ENCODE data around the gene KCMF1.

KCMF1 gene

GRCh38 chr2:85019121-85019520 lies 48.2 kb downstream of the KCMF1 start:
- in situ Hi-C loops (cut with MboI; ENCODE audit: low sequenced_read_pairs): no loop called here

- in situ Hi-C loops (cut with MboI; ENCODE audit: low sequenced_read_pairs): no loop called here
Observed at GRCh38 chr2:85022232-85022631, 51.3 kb downstream of the KCMF1 start.

- in situ Hi-C loops (cut with MboI; ENCODE audit: low sequenced_read_pairs): no loop called here
Observed at GRCh38 chr2:85024372-85025047, 53.5 kb downstream of the KCMF1 start.

GRCh38 chr2:85032621-85033020 lies 61.7 kb downstream of the KCMF1 start:
- in situ Hi-C loops (cut with MboI; ENCODE audit: low sequenced_read_pairs): no loop called here

GRCh38 chr2:85033388-85033787 lies 62.4 kb downstream of the KCMF1 start:
- in situ Hi-C loops (cut with MboI; ENCODE audit: low sequenced_read_pairs): no loop called here

GRCh38 chr2:85034158-85034557 lies 63.2 kb downstream of the KCMF1 start:
- in situ Hi-C loops (cut with MboI; ENCODE audit: low sequenced_read_pairs): no loop called here

- in situ Hi-C loops (cut with MboI; ENCODE audit: low sequenced_read_pairs): no loop called here
Observed at GRCh38 chr2:85037622-85038021, 66.7 kb downstream of the KCMF1 start.

- in situ Hi-C loops (cut with MboI; ENCODE audit: low sequenced_read_pairs): no loop called here
Observed at GRCh38 chr2:85042330-85042729, 71.4 kb downstream of the KCMF1 start.

GRCh38 chr2:85048534-85048933 lies 77.6 kb downstream of the KCMF1 start:
- in situ Hi-C loops (cut with MboI; ENCODE audit: low sequenced_read_pairs): no loop called here

- in situ Hi-C loops (cut with MboI; ENCODE audit: low sequenced_read_pairs): no loop called here
Observed at GRCh38 chr2:85049236-85049635, 78.3 kb downstream of the KCMF1 start.

- in situ Hi-C loops (cut with MboI; ENCODE audit: low sequenced_read_pairs): loop anchor here (25.0 kb wide), 1 partner anchor 233 kb away; no protein-coding TSS in a partner anchor
Observed at GRCh38 chr2:85053802-85054201, 82.8 kb downstream of the KCMF1 start.

- in situ Hi-C loops (cut with MboI; ENCODE audit: low sequenced_read_pairs): loop anchor here (25.0 kb wide), 1 partner anchor 230 kb away; no protein-coding TSS in a partner anchor
Observed at GRCh38 chr2:85057226-85057962, 86.4 kb downstream of the KCMF1 start.

- in situ Hi-C loops (cut with MboI; ENCODE audit: low sequenced_read_pairs): loop anchor here (25.0 kb wide), 1 partner anchor 225 kb away; no protein-coding TSS in a partner anchor
Observed at GRCh38 chr2:85061896-85062295, 90.9 kb downstream of the KCMF1 start.

GRCh38 chr2:85062565-85062964 lies 91.6 kb downstream of the KCMF1 start:
- in situ Hi-C loops (cut with MboI; ENCODE audit: low sequenced_read_pairs): loop anchor here (25.0 kb wide), 1 partner anchor 225 kb away; no protein-coding TSS in a partner anchor

- in situ Hi-C loops (cut with MboI; ENCODE audit: low sequenced_read_pairs): loop anchor here (25.0 kb wide), 1 partner anchor 223 kb away; no protein-coding TSS in a partner anchor
Observed at GRCh38 chr2:85063981-85064599, 93.1 kb downstream of the KCMF1 start.

- in situ Hi-C loops (cut with MboI; ENCODE audit: low sequenced_read_pairs): loop anchor here (25.0 kb wide), 1 partner anchor 222 kb away; no protein-coding TSS in a partner anchor
Observed at GRCh38 chr2:85064927-85065577, 94.1 kb downstream of the KCMF1 start.

GRCh38 chr2:85066006-85066740 lies 95.2 kb downstream of the KCMF1 start:
- in situ Hi-C loops (cut with MboI; ENCODE audit: low sequenced_read_pairs): loop anchor here (25.0 kb wide), 1 partner anchor 221 kb away; no protein-coding TSS in a partner anchor

- in situ Hi-C loops (cut with MboI; ENCODE audit: low sequenced_read_pairs): loop anchor here (25.0 kb wide), 1 partner anchor 220 kb away; no protein-coding TSS in a partner anchor
Observed at GRCh38 chr2:85066874-85067351, 96.0 kb downstream of the KCMF1 start.

GRCh38 chr2:85071096-85071495 lies 100.1 kb downstream of the KCMF1 start:
- in situ Hi-C loops (cut with MboI; ENCODE audit: low sequenced_read_pairs): loop anchor here (25.0 kb wide), 1 partner anchor 216 kb away; no protein-coding TSS in a partner anchor

- in situ Hi-C loops (cut with MboI; ENCODE audit: low sequenced_read_pairs): loop anchor here (25.0 kb wide), 1 partner anchor 214 kb away; no protein-coding TSS in a partner anchor
Observed at GRCh38 chr2:85073033-85073432, 102.1 kb downstream of the KCMF1 start.
